RCC 7860 (cell line): ENCODE results near the gene PIWIL1.

Experiments used
- DNase-seq: peaks from one replicate; pipeline ENCODE4 v3.0.0-alpha.2; 2015; ENCODE audit warnings: low spot score
- FAIRE-seq: peaks from 2 replicates; lab custom pipeline; 2012; peaks lifted over from hg19 to GRCh38; lab: Jason Lieb, UNC

PIWIL1 gene

GRCh38 chr12:130335517-130336392 is 1.9 kb upstream of the PIWIL1 start:
- DNase-seq: peak; percentile 33
- FAIRE-seq: no peak

GRCh38 chr12:130336723-130337487 is 782 bp upstream of the PIWIL1 start:
- FAIRE-seq (no peak), DNase-seq (no peak)

- no peak for DNase-seq
- FAIRE-seq: no peak
Measured at GRCh38 chr12:130338794-130339601, 1.3 kb downstream of the PIWIL1 start.

- DNase-seq: no peak
Measured at GRCh38 chr12:130339951-130340350, 2.3 kb downstream of the PIWIL1 start.

GRCh38 chr12:130342442-130342841 is 4.8 kb downstream of the PIWIL1 start:
- DNase-seq (no peak), FAIRE-seq (no peak)

More at GRCh38 chr12:130339951-130340350, 2.3 kb downstream of the PIWIL1 start:
- FAIRE-seq: no peak

GRCh38 chr12:130342842-130343241 is 5.2 kb downstream of the PIWIL1 start:
- FAIRE-seq (no peak), DNase-seq (no peak)

GRCh38 chr12:130344529-130344928 is 6.8 kb downstream of the PIWIL1 start:
- no peak for FAIRE-seq
- DNase-seq: no peak

GRCh38 chr12:130345292-130345691 is 7.6 kb downstream of the PIWIL1 start:
- DNase-seq: no peak
- no peak for FAIRE-seq

GRCh38 chr12:130347588-130347987 is 9.9 kb downstream of the PIWIL1 start:
- FAIRE-seq (no peak), DNase-seq (no peak)

- no peak for DNase-seq
- no peak for FAIRE-seq
Measured at GRCh38 chr12:130350715-130351114, 13.0 kb downstream of the PIWIL1 start.

GRCh38 chr12:130351326-130351725 is 13.6 kb downstream of the PIWIL1 start:
- no peak for DNase-seq
- no peak for FAIRE-seq

- DNase-seq (no peak), FAIRE-seq (no peak)
Measured at GRCh38 chr12:130353081-130353480, 15.4 kb downstream of the PIWIL1 start.

- no peak for FAIRE-seq
- DNase-seq: no peak
Measured at GRCh38 chr12:130354407-130354806, 16.7 kb downstream of the PIWIL1 start.

GRCh38 chr12:130356222-130356621 is 18.5 kb downstream of the PIWIL1 start:
- FAIRE-seq: no peak
- no peak for DNase-seq

GRCh38 chr12:130357241-130357640 is 19.6 kb downstream of the PIWIL1 start:
- FAIRE-seq (no peak), DNase-seq (no peak)

- FAIRE-seq (no peak), DNase-seq (no peak)
Measured at GRCh38 chr12:130357729-130358330, 20.1 kb downstream of the PIWIL1 start.

GRCh38 chr12:130362060-130362459 is 24.4 kb downstream of the PIWIL1 start:
- no peak for DNase-seq
- no peak for FAIRE-seq

GRCh38 chr12:130364578-130364977 is 26.9 kb downstream of the PIWIL1 start:
- DNase-seq: no peak
- FAIRE-seq: no peak

- DNase-seq (no peak), FAIRE-seq (no peak)
Measured at GRCh38 chr12:130366159-130366558, 28.5 kb downstream of the PIWIL1 start.

- DNase-seq (no peak), FAIRE-seq (no peak)
Measured at GRCh38 chr12:130367003-130367402, 29.3 kb downstream of the PIWIL1 start.

GRCh38 chr12:130367523-130367922 is 29.8 kb downstream of the PIWIL1 start:
- DNase-seq: no peak
- FAIRE-seq: no peak
